GM18505 (cell line): ENCODE results near the gene CDH23.

Experiments used
- ATAC-seq: cut with Tn5 transposase; IDR thresholded peaks from one replicate; pipeline ENCODE4 v1.9.1; 2021; ENCODE audit not compliant: unreplicated experiment
- POLR2A ChIP-seq: IDR thresholded peaks from 4 replicates; pipeline ENCODE4 v1.6.1; 2011; ENCODE audit warnings: borderline replicate concordance; ENCODE audit not compliant: insufficient read depth, insufficient read length; ENCODE audit errors: extremely low read depth

Gene CDH23

GRCh38 chr10:71408436-71409225 is 11.9 kb downstream of the CDH23 start:
- TF ChIP-seq POLR2A = no peak
- ATAC-seq = no peak

GRCh38 chr10:71409516-71410104 is 12.9 kb downstream of the CDH23 start:
- no peak for TF ChIP-seq POLR2A
- no peak for ATAC-seq

GRCh38 chr10:71413581-71413980 is 16.9 kb downstream of the CDH23 start:
- no peak for ATAC-seq
- TF ChIP-seq POLR2A = no peak

- ATAC-seq = no peak
- TF ChIP-seq POLR2A = no peak
These were observed 17.6 kb downstream of the CDH23 start for GRCh38 chr10:71414359-71414758.

- no peak for ATAC-seq
- no peak for TF ChIP-seq POLR2A
These were observed 22.4 kb downstream of the CDH23 start for GRCh38 chr10:71419002-71419540.

GRCh38 chr10:71419750-71420149 is 23.0 kb downstream of the CDH23 start:
- TF ChIP-seq POLR2A = no peak
- no peak for ATAC-seq

- no peak for TF ChIP-seq POLR2A
- no peak for ATAC-seq
These were observed 24.3 kb downstream of the CDH23 start for GRCh38 chr10:71421075-71421434.

- TF ChIP-seq POLR2A = no peak
- ATAC-seq = no peak
These were observed 26.5 kb downstream of the CDH23 start for GRCh38 chr10:71423250-71423649.

- no peak for TF ChIP-seq POLR2A
- ATAC-seq = no peak
These were observed 27.2 kb downstream of the CDH23 start for GRCh38 chr10:71423901-71424300.

GRCh38 chr10:71424496-71425194 is 27.9 kb downstream of the CDH23 start:
- no peak for TF ChIP-seq POLR2A
- no peak for ATAC-seq

GRCh38 chr10:71426058-71426605 is 29.4 kb downstream of the CDH23 start:
- TF ChIP-seq POLR2A = no peak
- ATAC-seq = no peak

- ATAC-seq = no peak
- no peak for TF ChIP-seq POLR2A
These were observed 30.5 kb downstream of the CDH23 start for GRCh38 chr10:71427246-71427645.

GRCh38 chr10:71429304-71429703 is 32.6 kb downstream of the CDH23 start:
- no peak for TF ChIP-seq POLR2A
- no peak for ATAC-seq

GRCh38 chr10:71429929-71430328 is 33.2 kb downstream of the CDH23 start:
- ATAC-seq = no peak
- no peak for TF ChIP-seq POLR2A
